GM12878 (cell line): ENCODE measurements around the gene UBL4A. TPM values are rescaled to one million over a fixed set of nuclear protein-coding genes. Genes with fewer than 3 reads are reported as not detected.

Experiments
- ATAC-seq: fragments of 200-7000 bp; cut with Tn5 transposase; 3 replicates; pipeline ENCODE4 v1.9.1; 2020; ENCODE audit warnings: mild to moderate bottlenecking, moderate library complexity
- BruUV-seq: library from RNA; stranded (reverse); fragments of 400-500 nt; replicated peaks from 2 replicates; lab custom pipeline; 2021; lab: Mats Ljungman, UMichigan
- CTCF ChIA-PET: fragments of 300-600 bp; sonication (Branson Sonifier 250); formaldehyde crosslinking; extraction: SDS; loops from one replicate; lab custom pipeline; 2021; ENCODE audit warnings: inconsistent platforms; lab: Yijun Ruan, JAX
- POLR2A ChIA-PET: fragments of 350-600 bp; formaldehyde crosslinking; extraction: SDS; loops from one replicate; lab custom pipeline; 2021; ENCODE audit warnings: inconsistent platforms; lab: Charles Lee
- RAD21 ChIA-PET: fragments of 300-600 bp; sonication (Branson Sonifier 250); formaldehyde crosslinking; loops from one replicate; lab custom pipeline; 2023; ENCODE audit warnings: antibody characterized with exemption; ENCODE audit not compliant: unreplicated experiment; lab: Charles Lee
- SMC1A ChIA-PET: fragments of 300-600 bp; sonication (Branson Sonifier 250); formaldehyde crosslinking; loops from one replicate; lab custom pipeline; 2023; ENCODE audit not compliant: unreplicated experiment, uncharacterized antibody; lab: Charles Lee
- DNase-seq: peaks from one replicate; pipeline ENCODE4 v3.0.0-alpha.2; 2011; ENCODE audit warnings: low read depth, low spot score
- FAIRE-seq: peaks from 3 replicates; lab custom pipeline; 2011; peaks lifted over from hg19 to GRCh38; lab: Jason Lieb, UNC
- H2AFZ ChIP-seq: 2 replicates; pipeline ENCODE4 v1.6.0; 2011; ENCODE audit warnings: low read depth, low read length, control low read depth; ENCODE audit not compliant: control insufficient read depth
- H3K27ac ChIP-seq: 2 replicates; pipeline ENCODE4 v1.5.1; 2011; ENCODE audit warnings: control low read depth; ENCODE audit not compliant: control insufficient read depth, insufficient read depth
- H3K27me3 ChIP-seq, 2 experiments: replicated peaks in 1 of 2; 2 replicates each; pipeline versions ENCODE4 v1.6.0 to v1.6.1; 2011; ENCODE audit warnings: low read length in 1 of 2; ENCODE audit not compliant: control insufficient read depth in 2 of 2, insufficient read depth in 2 of 2
- H3K36me3 ChIP-seq, 2 experiments: 2 replicates each; pipeline ENCODE4 v1.5.1; 2011; ENCODE audit warnings: low read length in 1 of 2; ENCODE audit not compliant: control insufficient read depth in 2 of 2, insufficient read depth in 2 of 2
- H3K4me1 ChIP-seq: 2 replicates; pipeline ENCODE4 v1.6.1; 2011; ENCODE audit warnings: mild to moderate bottlenecking, low read length, moderate library complexity, mixed read lengths; ENCODE audit not compliant: control insufficient read depth, insufficient read depth
- H3K4me2 ChIP-seq: 2 replicates; pipeline ENCODE4 v1.6.0; 2011; ENCODE audit warnings: control low read depth; ENCODE audit not compliant: control insufficient read depth, insufficient read depth
- H3K4me3 ChIP-seq: fragments of 200-600 bp; sonication (generic); 2 replicates; pipeline ENCODE4 v1.5.1; 2016
- H3K79me2 ChIP-seq: 2 replicates; pipeline ENCODE4 v1.6.0; 2011; ENCODE audit warnings: low read length; ENCODE audit not compliant: control insufficient read depth, insufficient read depth
- H3K9ac ChIP-seq: 2 replicates; pipeline ENCODE4 v1.8.0; 2011; ENCODE audit warnings: low read length, control low read depth, mixed read lengths; ENCODE audit not compliant: control insufficient read depth, insufficient read depth
- H3K9me3 ChIP-seq: replicated peaks from 3 replicates; pipeline ENCODE4 v1.5.1; 2011; ENCODE audit warnings: mild to moderate bottlenecking, low read length; ENCODE audit not compliant: control insufficient read depth, insufficient read depth
- H4K20me1 ChIP-seq: 2 replicates; pipeline ENCODE4 v1.6.0; 2011; ENCODE audit not compliant: control insufficient read depth, insufficient read depth
- CHD1 ChIP-seq: IDR thresholded peaks from 2 replicates; pipeline ENCODE4 v1.6.1; 2012; ENCODE audit warnings: low read depth, low read length, improper control_type of control experiment
- MEF2A ChIP-seq: IDR thresholded peaks from 2 replicates; pipeline ENCODE4 v1.6.1; 2011; ENCODE audit warnings: low read depth, mild to moderate bottlenecking, low read length, moderate library complexity; ENCODE audit not compliant: insufficient read depth
- PKNOX1 ChIP-seq: fragments of 450-650 bp; IDR thresholded peaks from 2 replicates; pipeline ENCODE4 v1.6.1; 2016; ENCODE audit warnings: mild to moderate bottlenecking
- SRF ChIP-seq, 2 experiments: IDR thresholded peaks; 2 replicates each; pipeline ENCODE4 v1.6.1; 2011; ENCODE audit warnings: low read depth in 2 of 2, low read length in 2 of 2, mild to moderate bottlenecking in 1 of 2, moderate library complexity in 1 of 2
- WGBS: methylation state at CpG from one replicate; pipeline ENCODE4 v1.1.6; 2016; ENCODE audit warnings: low lambda C conversion rate; ENCODE audit not compliant: insufficient replicate concordance, insufficient coverage; ENCODE audit errors: missing lambda C conversion rate; 5-methylcytosine and 5-hydroxymethylcytosine counted together
- in situ Hi-C: fragments of 300-500 bp; cut with MboI; formaldehyde crosslinking; loops from 9 replicates; pipeline ENCODE4 v1.14.3; 2018; ENCODE audit warnings: mixed read lengths
- intact Hi-C: fragments of 100-400 bp; cut with micrococcal nuclease; formaldehyde crosslinking; loops from one replicate; pipeline ENCODE4 v1.14.2; 2022; ENCODE audit not compliant: unreplicated experiment
- polyA plus RNA-seq, 11 experiments: library from polyadenylated mRNA; depleted of rRNA in 4 of 11; unstranded in 6 of 11; stranded (reverse) in 5 of 11; fragments of >200 nt; fragmentation: Nextera tagmentation in 4 of 11; fragmentation: Illumina TruSeq in 1 of 11; extraction: Ambion mirVana in 4 of 11; extraction: Trizol in 1 of 11; gene quantifications; 1 replicate in 1 of 11; 2 replicates in 10 of 11; pipeline versions ENCODE4 v1.2.1 to v1.2.3, GENCODE V29; 2011 to 2016; ENCODE audit warnings: inconsistent platforms in 2 of 11, missing spikeins in 2 of 11, low read depth in 1 of 11
- total RNA-seq, 4 experiments: library from RNA; depleted of rRNA in 3 of 4; stranded (reverse); fragments of >200 nt in 3 of 4; fragmentation: Illumina TruSeq in 1 of 4; extraction: Trizol in 1 of 4; gene quantifications; 2 replicates each; pipeline versions ENCODE4 v1.2.1 to v1.2.3, GENCODE V29; 2013 to 2021

The UBL4A gene
- total and polyA plus RNA-seq, 10 of the 15 experiments (the other 5 are each of a cell fraction or from before 2014, with no cell fraction given), result 4.2 to 49.9 (median 34.0) TPM

DNA sequence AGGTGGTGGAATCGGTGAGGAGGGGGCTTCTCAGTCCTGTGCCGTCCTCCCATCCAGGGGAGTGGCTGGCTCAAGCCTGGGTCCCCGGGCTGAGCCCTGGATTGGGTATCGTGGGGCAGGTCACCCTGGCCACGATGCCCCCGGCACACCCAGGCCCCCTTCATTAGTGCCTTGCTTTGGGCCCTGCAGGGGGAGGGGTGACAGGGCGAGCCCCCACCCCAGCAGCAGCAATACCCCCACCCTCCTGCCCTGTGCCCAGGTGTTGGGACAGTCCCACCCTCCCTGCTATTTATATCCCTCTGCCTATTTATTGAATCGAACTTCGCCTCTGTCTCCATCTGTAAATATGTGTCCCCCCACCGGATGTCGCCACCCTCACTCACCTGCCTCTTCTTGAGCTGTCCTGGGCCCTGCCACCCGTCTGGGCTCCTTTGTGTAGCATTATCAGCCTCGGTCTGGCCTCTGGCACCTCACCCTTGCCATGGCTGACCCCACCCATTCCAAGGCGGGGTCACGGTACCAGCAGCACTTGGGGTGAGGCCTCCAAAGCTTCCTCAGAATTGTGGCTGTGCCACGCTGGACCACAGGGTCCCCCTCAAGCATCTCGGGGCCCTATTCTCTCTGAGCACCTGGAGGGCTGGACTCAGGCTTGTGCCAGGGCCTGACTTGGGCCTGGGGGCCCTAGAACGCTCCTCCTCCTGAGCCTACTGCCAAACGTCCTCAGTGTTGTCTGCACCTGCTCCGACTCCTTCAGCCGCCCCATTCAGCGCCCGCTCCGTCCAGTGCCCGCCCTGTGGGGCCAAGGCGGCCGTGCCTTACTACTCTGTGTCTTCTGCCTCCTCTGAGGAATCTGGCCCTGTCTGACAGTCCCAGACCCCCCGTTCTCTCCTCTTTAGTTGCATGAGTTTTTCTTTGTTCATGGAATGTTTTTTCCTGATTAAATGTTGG, 13.5 kb downstream of the UBL4A start:
- intact Hi-C loops (no loop called here), in situ Hi-C loops (no loop called here)
- whole genome bisulfite sequencing, result 65% methylated on average over 28 of the region's 28 CpGs
- POLR2A ChIA-PET, result no interaction called here
- SMC1A ChIA-PET, result no interaction called here
- Histone ChIP-seq H3K79me2 (no peaks in the 10 kb centered on the region), H3K36me3 (no peaks in the 10 kb centered on the region; a peak in 1 of 4 replicates), H3K4me3 (no peak overlapping the region), H3K4me1 (no peaks in the 10 kb centered on the region), H3K9me3 (no peaks in the 10 kb centered on the region; the same call in 2 of the 3 replicates), H3K4me2 (no peak overlapping the region), H2AFZ (no peak overlapping the region), H4K20me1 (no peaks in the 10 kb centered on the region), H3K27me3 (no peaks in the 10 kb centered on the region), H3K9ac (no peak overlapping the region), H3K27ac (no peak overlapping the region)
- RAD21 ChIA-PET, result interaction anchor here (0.6 kb wide), 1 partner anchor 503 kb away, joined by 3 read pairs; no protein-coding TSS in a partner anchor
- BruUV-seq, result no TSS peak
- CTCF ChIA-PET, result no interaction called here
- TF ChIP-seq MEF2A (no peak), PKNOX1 (no peak), CHD1 (no peak), SRF (IDR thresholded peaks at IDR 0.05; ENCODE audit: low read depth in 2 of 2, low read length in 2 of 2) (no peak)
- no peak for FAIRE-seq
- ATAC-seq, result no peak; the same call in 2 of the 3 replicates
- DNase-seq, result no peak
